Hematopoietic multipotent progenitor cell (in vitro differentiated cells): Measurements from ENCODE around the gene ZMIZ1. TPM values are rescaled to one million over a fixed set of nuclear protein-coding genes. Genes with fewer than 3 reads are reported as not detected.
A peak's percentile ranks its signal among the peaks of the same experiment; 100 is the strongest.
"Not testable (repeated sequence)": the region's sequence is repeated elsewhere in the genome, so short reads cannot be mapped to it uniquely, and the experiment has no call there.

Experiments
- DNase-seq, 3 donors: peaks; one replicate each; pipeline ENCODE4 v3.0.0-alpha.2; 2011 to 2015; ENCODE audit warnings: low read depth in 2 of 3, low spot score in 2 of 3
- total RNA-seq: library from RNA; depleted of rRNA; stranded (reverse); fragments of >200 nt; gene quantifications from one replicate; pipeline ENCODE4 v1.2.3, GENCODE V29; 2012

Gene ZMIZ1
- total RNA-seq, 1 donor: 114 TPM

- no peak for DNase-seq
Measured at GRCh38 chr10:79029478-79030390, 39.0 kb upstream of the ZMIZ1 start.

- DNase-seq: no peak
Measured at GRCh38 chr10:79030705-79031104, 38.1 kb upstream of the ZMIZ1 start.

DNA sequence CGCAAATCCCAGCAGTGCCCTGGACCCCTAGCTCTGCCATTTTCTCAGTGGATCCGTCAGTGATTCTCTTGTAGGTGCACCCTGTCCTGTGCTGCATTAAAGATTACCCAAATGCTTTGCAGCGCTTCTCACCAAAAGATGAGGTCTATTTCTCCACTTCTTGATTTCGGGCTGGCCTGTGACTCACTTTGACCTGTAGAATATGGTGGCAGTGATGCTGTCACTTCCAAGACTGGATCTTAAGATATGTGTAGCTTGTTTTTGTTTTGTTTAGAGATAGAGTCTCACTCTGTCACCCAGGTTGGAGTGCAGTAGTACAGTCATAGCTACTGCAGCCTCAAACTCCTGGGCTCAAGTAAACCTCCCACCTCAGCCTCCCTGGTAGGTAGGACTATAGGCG, 37.0 kb upstream of the ZMIZ1 start:
- DNase-seq: no peak

GRCh38 chr10:79034271-79034876, 34.4 kb upstream of the ZMIZ1 start:
- DNase-seq: no peak

DNA sequence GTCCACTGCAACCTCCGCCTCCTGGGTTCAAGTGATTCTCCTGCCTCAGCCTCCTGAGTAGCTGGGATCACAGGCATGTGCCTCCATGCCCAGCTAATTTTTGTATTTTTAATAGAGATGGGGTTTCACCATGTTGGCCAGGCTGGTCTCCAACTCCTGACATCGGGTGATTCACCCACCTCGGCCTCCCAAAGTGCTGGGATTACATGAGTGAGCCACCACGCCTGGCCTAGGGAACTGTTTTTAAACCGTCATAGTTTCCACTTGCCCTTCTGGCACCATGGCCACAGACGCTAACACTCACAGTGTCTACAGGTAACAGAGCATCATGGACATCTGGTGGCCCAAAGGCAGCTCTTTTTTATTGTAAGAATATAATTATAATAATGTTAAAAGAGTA, 32.4 kb upstream of the ZMIZ1 start:
- DNase-seq: not testable (repeated sequence)

GRCh38 chr10:79038104-79038840, 30.5 kb upstream of the ZMIZ1 start:
- no peak for DNase-seq

GRCh38 chr10:79038841-79039201, 29.9 kb upstream of the ZMIZ1 start:
- DNase-seq: no peak

GRCh38 chr10:79042639-79043411, 25.9 kb upstream of the ZMIZ1 start:
- DNase-seq: no peak

DNA sequence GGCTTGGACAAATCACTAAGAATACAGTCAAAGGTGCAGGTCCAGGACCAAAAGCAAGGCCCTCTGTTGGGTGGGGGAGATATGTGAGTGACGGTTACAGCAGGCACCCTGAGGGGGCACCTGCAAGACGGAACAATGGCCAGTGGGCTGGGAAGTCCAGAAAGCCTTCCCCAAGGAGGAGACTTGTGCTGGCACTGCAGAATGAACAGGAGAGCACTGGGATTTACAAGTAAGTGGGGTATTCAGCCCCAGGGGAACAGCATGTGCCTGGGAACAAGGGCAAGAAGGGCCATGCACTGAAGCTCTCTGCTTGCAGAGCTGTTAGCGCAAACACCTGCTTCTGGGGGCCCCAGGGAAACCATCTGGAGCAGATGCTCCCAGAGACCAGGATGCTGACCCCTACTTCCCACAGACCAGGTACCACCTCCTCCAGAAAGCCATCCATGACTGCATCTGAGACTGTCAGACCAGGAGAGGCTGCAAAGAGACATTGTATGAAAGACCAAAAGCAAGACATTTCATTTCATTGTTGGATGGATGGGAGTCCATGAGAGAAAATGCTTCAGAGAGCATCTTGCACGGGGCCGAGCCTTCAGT, 24.6 kb upstream of the ZMIZ1 start:
- no peak for DNase-seq

- DNase-seq: no peak
Measured at GRCh38 chr10:79044846-79045245, 23.9 kb upstream of the ZMIZ1 start.

- DNase-seq: no peak
Measured at GRCh38 chr10:79045566-79046175, 23.1 kb upstream of the ZMIZ1 start.

GRCh38 chr10:79046326-79046725, 22.4 kb upstream of the ZMIZ1 start:
- no peak for DNase-seq

- no peak for DNase-seq
Measured at GRCh38 chr10:79046741-79047583, 21.8 kb upstream of the ZMIZ1 start.

DNA sequence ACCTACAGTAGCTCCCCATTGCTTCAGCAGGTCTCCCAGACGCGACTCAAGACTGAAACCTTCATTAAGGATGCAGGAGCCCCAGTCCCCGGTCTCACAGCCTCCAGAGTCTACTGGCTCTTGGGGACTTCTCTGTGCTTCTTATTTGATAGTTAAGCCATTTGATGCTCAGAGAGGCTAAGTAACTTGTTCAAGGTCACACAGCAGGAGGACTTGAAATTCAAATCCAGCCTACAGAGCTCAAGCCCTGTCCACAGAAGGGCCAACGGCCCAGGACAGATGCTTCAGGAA, 21.2 kb upstream of the ZMIZ1 start:
- no peak for DNase-seq

- peak in 1 of 3 donors; percentile 74 for DNase-seq
Measured at GRCh38 chr10:79047875-79048638, 20.7 kb upstream of the ZMIZ1 start.

- no peak for DNase-seq
Measured at GRCh38 chr10:79048639-79049550, 19.9 kb upstream of the ZMIZ1 start.
